HepG2 (cell line): ENCODE measurements around the gene UVSSA. TPM values are rescaled to one million over a fixed set of nuclear protein-coding genes. Genes with fewer than 3 reads are reported as not detected.
A peak's percentile ranks its signal among the peaks of the same experiment; 100 is the strongest.

Source experiments
- ATAC-seq: fragments of 200-7000 bp; cut with Tn5 transposase; 3 replicates; pipeline ENCODE4 v1.9.1; 2020; ENCODE audit warnings: mild to moderate bottlenecking, moderate library complexity
- BruUV-seq: library from RNA; stranded (reverse); fragments of 400-500 nt; replicated peaks from 2 replicates; lab custom pipeline; 2021; lab: Mats Ljungman, UMichigan
- CTCF ChIA-PET: fragments of 300-600 bp; formaldehyde crosslinking; extraction: SDS; loops from one replicate; lab custom pipeline; 2021; ENCODE audit warnings: low total read pairs, inconsistent platforms, low intra/inter-chr PET ratio; lab: Yijun Ruan, JAX
- POLR2A ChIA-PET: fragments of 350-600 bp; sonication (Branson Sonifier 250); formaldehyde crosslinking; loops from one replicate; lab custom pipeline; 2020; ENCODE audit warnings: antibody characterized with exemption, inconsistent platforms; lab: Yijun Ruan, JAX
- DNase-seq: peaks from one replicate; pipeline ENCODE4 v3.0.0-alpha.2; 2015; ENCODE audit warnings: low spot score
- FAIRE-seq: peaks from 3 replicates; lab custom pipeline; 2011; peaks lifted over from hg19 to GRCh38; lab: Jason Lieb, UNC
- H2AFZ ChIP-seq: one replicate; pipeline ENCODE4 v1.6.1; 2011; ENCODE audit warnings: low read length, inconsistent platforms
- H3K27ac ChIP-seq: fragments of 300-600 bp; 3 replicates; pipeline ENCODE4 v1.8.0; 2011; ENCODE audit warnings: mixed run types, mild to moderate bottlenecking, mixed read lengths, low read length, inconsistent platforms; ENCODE audit not compliant: insufficient read depth; ENCODE audit errors: extremely low read length
- H3K27me3 ChIP-seq, 2 experiments: fragments of 200-600 bp in 1 of 2; 2 replicates in 1 of 2; 3 replicates in 1 of 2; pipeline versions ENCODE4 v1.6.0 to v1.8.0; 2011; ENCODE audit warnings: low read length in 2 of 2, mild to moderate bottlenecking in 2 of 2, moderate library complexity in 2 of 2, inconsistent platforms in 1 of 2; ENCODE audit not compliant: insufficient read depth in 2 of 2, control insufficient read depth in 1 of 2
- H3K36me3 ChIP-seq, 2 experiments: fragments of 200-600 bp in 1 of 2; replicated peaks in 1 of 2; 2 replicates in 1 of 2; 3 replicates in 1 of 2; pipeline versions ENCODE4 v1.5.1 to v1.8.0; 2011; ENCODE audit warnings: low read length in 2 of 2, inconsistent platforms in 1 of 2; ENCODE audit not compliant: insufficient read depth in 2 of 2, control insufficient read depth in 1 of 2
- H3K4me1 ChIP-seq: 2 replicates; pipeline ENCODE4 v1.5.1; 2012; ENCODE audit warnings: low read length, inconsistent platforms; ENCODE audit not compliant: insufficient read depth
- H3K4me2 ChIP-seq: 2 replicates; pipeline ENCODE4 v1.6.0; 2011; ENCODE audit warnings: low read depth, low read length, inconsistent platforms
- H3K4me3 ChIP-seq, 3 experiments: fragments of 200-600 bp in 1 of 3; sonication (generic), shearing (Covaris generic) in 1 of 3; replicated peaks in 1 of 3; 2 replicates each; pipeline ENCODE4 v1.5.1; 2011 to 2016; ENCODE audit warnings: low read length in 3 of 3, inconsistent platforms in 2 of 3, low read depth in 2 of 3, mild to moderate bottlenecking in 2 of 3, control low read depth in 1 of 3, mixed read lengths in 1 of 3; ENCODE audit not compliant: insufficient read depth in 1 of 3
- H3K79me2 ChIP-seq: one replicate; pipeline ENCODE4 v1.6.1; 2011; ENCODE audit warnings: low read length, inconsistent platforms; ENCODE audit not compliant: insufficient read depth
- H3K9ac ChIP-seq: 2 replicates; pipeline ENCODE4 v1.6.0; 2011; ENCODE audit warnings: mild to moderate bottlenecking, low read depth, low read length, inconsistent platforms; ENCODE audit not compliant: insufficient read depth
- H3K9me3 ChIP-seq: 2 replicates; pipeline ENCODE4 v1.5.1; 2012; ENCODE audit warnings: mild to moderate bottlenecking, low read length
- H4K20me1 ChIP-seq: 2 replicates; pipeline ENCODE4 v1.6.0; 2011; ENCODE audit warnings: inconsistent platforms, mild to moderate bottlenecking, low read length, moderate library complexity; ENCODE audit not compliant: insufficient read depth
- AGO2 ChIP-seq: fragments of 200-400 bp; formaldehyde crosslinking; optimal IDR thresholded peaks from 2 replicates; pipeline ENCODE3; 2017; ENCODE audit warnings: mild to moderate bottlenecking, low read depth, low read length, moderate library complexity
- AHR ChIP-seq: IDR thresholded peaks from 2 replicates; pipeline ENCODE4 v1.6.1; 2018; ENCODE audit warnings: missing genetic modification reagents, missing compliant biosample characterization
- PRDM15 ChIP-seq: sonication (generic); formaldehyde crosslinking; IDR thresholded peaks from 2 replicates; pipeline ENCODE4 v1.4.0; 2020; ENCODE audit warnings: missing genetic modification reagents
- TOE1 ChIP-seq: sonication (generic); formaldehyde crosslinking; IDR thresholded peaks from 2 replicates; pipeline ENCODE4 v1.4.0; 2020; ENCODE audit warnings: mild to moderate bottlenecking, missing genetic modification reagents
- ZNF687 ChIP-seq: sonication (generic); formaldehyde crosslinking; IDR thresholded peaks from 2 replicates; pipeline ENCODE4 v1.5.1; 2020; ENCODE audit warnings: mild to moderate bottlenecking, missing genetic modification reagents, moderate library complexity
- WGBS: methylation state at CpG from one replicate; pipeline ENCODE4 v1.1.6; 2017; ENCODE audit warnings: low lambda C conversion rate; 5-methylcytosine and 5-hydroxymethylcytosine counted together
- in situ Hi-C: cut with HindIII; loops from 2 replicates; pipeline ENCODE4 v1.10.0; 2017; ENCODE audit warnings: low pct_unique_long_range_greater_than_20kb; ENCODE audit not compliant: extremely low pct_ligation_motif_present
- intact Hi-C: fragments of 100-400 bp; cut with micrococcal nuclease; formaldehyde crosslinking; loops from one replicate; pipeline ENCODE4 v1.10.0; 2022; ENCODE audit not compliant: unreplicated experiment
- polyA plus RNA-seq, 8 experiments: library from polyadenylated mRNA; depleted of rRNA in 3 of 8; stranded (reverse) in 7 of 8; unstranded in 1 of 8; fragments of >200 nt; fragmentation: Illumina TruSeq in 4 of 8; extraction: Trizol in 4 of 8; gene quantifications; 2 replicates each; pipeline versions ENCODE4 v1.2.1 to v1.2.3, GENCODE V29; 2011 to 2016; ENCODE audit warnings: low read depth in 4 of 8, missing spikeins in 1 of 8, mixed read lengths in 1 of 8; ENCODE audit not compliant: insufficient read depth in 1 of 8
- total RNA-seq, 5 experiments: library from RNA; depleted of rRNA; stranded (reverse); fragments of >200 nt; fragmentation: Illumina TruSeq; extraction: Trizol; gene quantifications; 2 replicates each; pipeline ENCODE4 v1.2.3, GENCODE V29; 2016; ENCODE audit warnings: low read depth in 1 of 5

The UVSSA gene
- total and polyA plus RNA-seq, 2 of the 13 experiments (the other 11 are each of a cell fraction or from before 2014, with no cell fraction given): 4.6 to 8.4 TPM

- TF ChIP-seq PRDM15 (CRISPR knock-in tag) (peak; percentile 42; the same call in 1 of the 2 replicates), ZNF687 (CRISPR knock-in tag) (peak; percentile 78)
Observed at GRCh38 chr4:1351854-1352566, 5.0 kb downstream of the UVSSA start (continued).

- no peak for DNase-seq
- H3K27ac ChIP-seq: no peak overlapping the region
- FAIRE-seq: no peak
- ChIA-PET POLR2A (no interaction called here), CTCF (interaction anchor here (1.1 to 1.3 kb wide), 2 partner anchors 222 to 277 kb away, joined by 3 to 5 read pairs; no protein-coding TSS in a partner anchor)
- H3K4me3 ChIP-seq: no peak overlapping the region
- no peaks in the 10 kb centered on the region for H3K9me3 ChIP-seq
- WGBS: no CpG with 5 or more reads among the region's 12 CpGs
- H3K27me3 ChIP-seq: no peaks in the 10 kb centered on the region; a peak in 1 of 5 replicates
- no peak overlapping the region for H3K9ac ChIP-seq
- H2AFZ ChIP-seq: no peak overlapping the region
- H3K4me2 ChIP-seq: no peak overlapping the region
- in situ Hi-C loops: loop anchor here (5.0 to 10.0 kb wide), 3 partner anchors 162 to 275 kb away; no protein-coding TSS in a partner anchor
- H3K79me2 ChIP-seq: peaks cover 12% of the 10 kb centered on the region
- TF ChIP-seq AHR (CRISPR knock-in tag) (0 out of 2 replicates have a peak, but pooled peaks have one; percentile 6), AGO2 (peak; percentile 5), TOE1 (no peak)
- no peaks in the 10 kb centered on the region for H4K20me1 ChIP-seq
- intact Hi-C loops: no loop called here
- no peak for ATAC-seq
- H3K4me1 ChIP-seq: peaks cover 20% of the 10 kb centered on the region
- BruUV-seq: no TSS peak
- peaks cover 11 to 21% of the 10 kb centered on the region in 2 experiments; a peak in 4 of 5 replicates for H3K36me3 ChIP-seq
Observed at GRCh38 chr4:1352567-1352900, 5.5 kb downstream of the UVSSA start.
